PC-9 (cell line): ENCODE data around the gene HCAR1. TPM values are rescaled to one million over a fixed set of nuclear protein-coding genes. Genes with fewer than 3 reads are reported as not detected.

Experiments used
- BruUV-seq: library from RNA; stranded (reverse); fragments of 400-500 nt; replicated peaks from 2 replicates; lab custom pipeline; 2021; lab: Mats Ljungman, UMichigan
- CTCF ChIA-PET: fragments of 300-600 bp; sonication (Branson Sonifier 250); formaldehyde crosslinking; loops from one replicate; lab custom pipeline; 2022; ENCODE audit warnings: antibody characterized with exemption; lab: Charles Lee
- POLR2A ChIA-PET: fragments of 300-600 bp; sonication (Branson Sonifier 250); formaldehyde crosslinking; loops from one replicate; lab custom pipeline; 2022; ENCODE audit warnings: antibody characterized with exemption; ENCODE audit not compliant: unreplicated experiment; lab: Charles Lee
- DNase-seq, 2 experiments: peaks; one replicate each; pipeline versions ENCODE4 v3.0.0 to v3.0.0-alpha.2; 2015 to 2022; ENCODE audit warnings: mixed read lengths in 1 of 2
- H2AFZ ChIP-seq: fragments of 200-600 bp; sonication (generic); 2 replicates; pipeline ENCODE4 v1.8.1; 2017; ENCODE audit warnings: antibody characterized with exemption
- H3F3A ChIP-seq: fragments of 200-600 bp; sonication (generic); 2 replicates; pipeline ENCODE4 v1.8.1; 2017; ENCODE audit warnings: antibody characterized with exemption, mild to moderate bottlenecking, low read depth; ENCODE audit not compliant: insufficient read depth
- H3K27ac ChIP-seq: fragments of 200-600 bp; sonication (generic); 2 replicates; pipeline ENCODE4 v1.6.1; 2016; ENCODE audit warnings: mixed run types
- H3K27me3 ChIP-seq: fragments of 200-600 bp; sonication (generic); 2 replicates; pipeline ENCODE4 v1.6.1; 2016; ENCODE audit warnings: low read depth, mixed run types; ENCODE audit not compliant: insufficient read depth
- H3K36me3 ChIP-seq: fragments of 200-600 bp; sonication (generic); 2 replicates; pipeline ENCODE4 v1.6.1; 2016; ENCODE audit warnings: low read depth, mixed run types
- H3K4me1 ChIP-seq: fragments of 200-600 bp; sonication (generic); replicated peaks from 2 replicates; pipeline ENCODE4 v1.6.1; 2016; ENCODE audit warnings: mixed run types; ENCODE audit not compliant: insufficient read depth
- H3K4me2 ChIP-seq: fragments of 200-600 bp; sonication (generic); 2 replicates; pipeline ENCODE4 v1.6.1; 2017; ENCODE audit warnings: mixed run types
- H3K4me3 ChIP-seq: fragments of 200-600 bp; sonication (generic); 2 replicates; pipeline ENCODE4 v1.6.1; 2016; ENCODE audit warnings: mixed run types
- H3K79me2 ChIP-seq: fragments of 200-600 bp; sonication (generic); 2 replicates; pipeline ENCODE4 v1.6.1; 2017; ENCODE audit warnings: low read depth, mixed run types
- H3K9me2 ChIP-seq: fragments of 200-600 bp; sonication (generic); 2 replicates; pipeline ENCODE4 v1.8.1; 2017; ENCODE audit warnings: mild to moderate bottlenecking; ENCODE audit not compliant: insufficient read depth
- H3K9me3 ChIP-seq: fragments of 200-600 bp; sonication (generic); 2 replicates; pipeline ENCODE4 v1.8.1; 2016; ENCODE audit warnings: low read depth; ENCODE audit not compliant: insufficient read depth
- H4K20me1 ChIP-seq: fragments of 200-600 bp; sonication (generic); 2 replicates; pipeline ENCODE4 v1.8.1; 2017; ENCODE audit not compliant: insufficient read depth
- CTCF ChIP-seq: fragments of 200-600 bp; sonication (generic); conservative IDR thresholded peaks from 2 replicates; pipeline ENCODE4 v1.6.1; 2017; ENCODE audit warnings: mixed run types, antibody characterized with exemption, mild to moderate bottlenecking, moderate library complexity
- EZH2 ChIP-seq: fragments of 200-600 bp; sonication (generic); IDR thresholded peaks from 2 replicates; pipeline ENCODE4 v1.8.0; 2017; ENCODE audit warnings: antibody characterized with exemption, low read depth
- intact Hi-C: fragments of 100-400 bp; cut with micrococcal nuclease; formaldehyde crosslinking; loops from one replicate; pipeline ENCODE4 v1.10.0; 2022; ENCODE audit not compliant: unreplicated experiment
- total RNA-seq: library from RNA; stranded (reverse); gene quantifications from 2 replicates; pipeline ENCODE4 v1.2.3, GENCODE V29; 2021

Gene HCAR1
- total RNA-seq, 1 experiment from 2014 or later: 5.2 TPM

- Histone ChIP-seq H3K9me2 (no peaks in the 10 kb centered on the region), H2AFZ (no peak overlapping the region), H3F3A (peaks cover 3% of the 10 kb centered on the region), H3K27me3 (no peaks in the 10 kb centered on the region), H3K36me3 (no peaks in the 10 kb centered on the region), H3K27ac (no peak overlapping the region), H3K4me1 (peaks cover 25% of the 10 kb centered on the region), H4K20me1 (no peaks in the 10 kb centered on the region), H3K9me3 (no peaks in the 10 kb centered on the region), H3K4me3 (no peak overlapping the region), H3K4me2 (no peak overlapping the region), H3K79me2 (0 out of 2 replicates have a peak, but pooled peaks cover 3% of the 10 kb centered on the region)
- CTCF ChIA-PET: no interaction called here
- DNase-seq: no peak
- BruUV-seq: no TSS peak
- TF ChIP-seq CTCF (no peak), EZH2 (no peak)
- POLR2A ChIA-PET: no interaction called here
- intact Hi-C loops: no loop called here
Observed at GRCh38 chr12:122691566-122691965, 39.1 kb downstream of the HCAR1 start.

GRCh38 chr12:122688291-122688690 is 42.4 kb downstream of the HCAR1 start:
- Histone ChIP-seq H4K20me1 (no peaks in the 10 kb centered on the region), H3K79me2 (no peaks in the 10 kb centered on the region), H2AFZ (no peak overlapping the region), H3K27ac (no peak overlapping the region), H3K9me2 (no peaks in the 10 kb centered on the region), H3K27me3 (no peaks in the 10 kb centered on the region), H3K36me3 (no peaks in the 10 kb centered on the region), H3K9me3 (no peaks in the 10 kb centered on the region), H3K4me2 (no peak overlapping the region), H3F3A (no peaks in the 10 kb centered on the region; the same call in 1 of the 2 replicates), H3K4me1 (no peaks in the 10 kb centered on the region), H3K4me3 (no peak overlapping the region)
- intact Hi-C loops: no loop called here
- TF ChIP-seq CTCF (no peak), EZH2 (no peak)
- CTCF ChIA-PET: no interaction called here
- no peak for DNase-seq
- no TSS peak for BruUV-seq
- POLR2A ChIA-PET: no interaction called here

- ChIA-PET POLR2A (no interaction called here), CTCF (no interaction called here)
- Histone ChIP-seq H3K27me3 (no peaks in the 10 kb centered on the region), H3K4me3 (no peak overlapping the region), H2AFZ (no peak overlapping the region), H3K9me3 (no peaks in the 10 kb centered on the region), H3K79me2 (no peaks in the 10 kb centered on the region), H4K20me1 (no peaks in the 10 kb centered on the region), H3K4me2 (no peak overlapping the region), H3K36me3 (no peaks in the 10 kb centered on the region), H3K4me1 (peaks cover 5% of the 10 kb centered on the region), H3K27ac (no peak overlapping the region), H3F3A (peaks cover 4% of the 10 kb centered on the region; the same call in 1 of the 2 replicates), H3K9me2 (no peaks in the 10 kb centered on the region)
- TF ChIP-seq EZH2 (no peak), CTCF (no peak)
- BruUV-seq: no TSS peak
- no peak for DNase-seq
- intact Hi-C loops: no loop called here
Observed at GRCh38 chr12:122687086-122687485, 43.6 kb downstream of the HCAR1 start.
